MCF 10A (cell line): Measurements from ENCODE around the gene NBPF4. TPM values are rescaled to one million over a fixed set of nuclear protein-coding genes. Genes with fewer than 3 reads are reported as not detected.
A peak's percentile ranks its signal among the peaks of the same experiment; 100 is the strongest.
"Not testable (repeated sequence)": the region's sequence is repeated elsewhere in the genome, so short reads cannot be mapped to it uniquely, and the experiment has no call there.

Experiments
- BruUV-seq: library from RNA; stranded (reverse); fragments of 400-500 nt; replicated peaks from 2 replicates; lab custom pipeline; 2021; lab: Mats Ljungman, UMichigan
- CTCF ChIA-PET: fragments of 300-600 bp; sonication (Branson Sonifier 250); formaldehyde crosslinking; extraction: SDS; loops from one replicate; lab custom pipeline; 2021; ENCODE audit warnings: antibody characterized with exemption, inconsistent platforms; lab: Yijun Ruan, JAX
- POLR2A ChIA-PET: fragments of 300-600, 350-650 bp; sonication (Branson Sonifier 250); formaldehyde crosslinking; extraction: SDS; loops from one replicate; lab custom pipeline; 2020; ENCODE audit warnings: antibody characterized with exemption, inconsistent platforms; lab: Yijun Ruan, JAX
- DNase-seq: peaks from one replicate; pipeline ENCODE4 v3.0.0-alpha.2; 2018; ENCODE audit not compliant: unreplicated experiment
- H3K27ac Mint-ChIP-seq: one replicate; pipeline ENCODE4 v1.8.0; 2022; ENCODE audit warnings: mild to moderate bottlenecking, low read depth, mixed read lengths; ENCODE audit not compliant: unreplicated experiment
- H3K27me3 Mint-ChIP-seq: one replicate; pipeline ENCODE4 v1.8.0; 2022; ENCODE audit warnings: mixed read lengths; ENCODE audit not compliant: insufficient read depth, unreplicated experiment
- H3K36me3 Mint-ChIP-seq: one replicate; pipeline ENCODE4 v1.8.0; 2022; ENCODE audit warnings: mild to moderate bottlenecking, moderate library complexity, mixed read lengths; ENCODE audit not compliant: insufficient read depth, unreplicated experiment
- H3K4me1 Mint-ChIP-seq: one replicate; pipeline ENCODE4 v1.8.0; 2022; ENCODE audit warnings: mixed read lengths; ENCODE audit not compliant: insufficient read depth, unreplicated experiment
- H3K4me3 Mint-ChIP-seq: one replicate; pipeline ENCODE4 v1.8.0; 2022; ENCODE audit warnings: mild to moderate bottlenecking, moderate library complexity, mixed read lengths; ENCODE audit not compliant: unreplicated experiment
- H3K9me3 Mint-ChIP-seq: one replicate; pipeline ENCODE4 v1.8.0; 2022; ENCODE audit warnings: mixed read lengths; ENCODE audit not compliant: unreplicated experiment
- CTCF ChIP-seq: fragments of 200-600 bp; IDR thresholded peaks from one replicate; pipeline ENCODE4 v1.8.0; 2022; ENCODE audit warnings: antibody characterized with exemption, mild to moderate bottlenecking; ENCODE audit not compliant: unreplicated experiment
- intact Hi-C: fragments of 100-400 bp; cut with micrococcal nuclease; formaldehyde crosslinking; loops from 2 replicates; pipeline ENCODE4 v1.14.1; 2022
- total RNA-seq: library from RNA; stranded (reverse); gene quantifications from 2 replicates; pipeline ENCODE4 v1.2.3, GENCODE V29; 2022

The NBPF4 gene
- total RNA-seq, 1 experiment from 2014 or later, result not detected

GRCh38 chr1:108216028-108216890 is 27.6 kb downstream of the NBPF4 start:
- POLR2A ChIA-PET, BruUV-seq, H3K4me1 Mint-ChIP-seq, intact Hi-C loops, DNase-seq, H3K27ac Mint-ChIP-seq, H3K36me3 Mint-ChIP-seq, H3K9me3 Mint-ChIP-seq, H3K4me3 Mint-ChIP-seq: not testable (repeated sequence)
- peaks cover 19% of the 10 kb centered on the region for H3K27me3 Mint-ChIP-seq
- CTCF ChIA-PET, result interaction anchor here (0.6 to 0.7 kb wide), 2 partner anchors 259 to 403 kb away, joined by 3 to 5 read pairs; no protein-coding TSS in a partner anchor

- peaks cover 33% of the 10 kb centered on the region for H3K27me3 Mint-ChIP-seq
- H3K27ac Mint-ChIP-seq, BruUV-seq, intact Hi-C loops, H3K4me3 Mint-ChIP-seq, H3K36me3 Mint-ChIP-seq, H3K4me1 Mint-ChIP-seq, H3K9me3 Mint-ChIP-seq: not testable (repeated sequence)
- peak; percentile 30 for DNase-seq
- CTCF ChIA-PET, result interaction anchor here (0.6 kb wide), 1 partner anchor 1891 kb away, joined by 3 read pairs; no protein-coding TSS in a partner anchor
- TF ChIP-seq CTCF, result peak; percentile 29
- POLR2A ChIA-PET, result interaction anchor here (1.3 kb wide), 1 partner anchor 15 kb away, joined by 4 read pairs; the partner anchor contains the start of gene SLC25A24
These were observed 29.0 kb downstream of the NBPF4 start for GRCh38 chr1:108214641-108215465.

GRCh38 chr1:108211014-108211413 is 32.9 kb downstream of the NBPF4 start:
- intact Hi-C loops, result no loop called here
- ChIA-PET POLR2A (interaction anchor here (2.7 kb wide), 1 partner anchor 11 kb away, joined by 12 read pairs; the partner anchor contains the start of gene SLC25A24), CTCF (interaction anchor here (0.9 to 1.4 kb wide), 4 partner anchors 9 to 433 kb away, joined by 3 to 4 read pairs (median 4); no protein-coding TSS in a partner anchor)
- DNase-seq, result no peak
- H3K27ac Mint-ChIP-seq, result no peak overlapping the region
- H3K9me3 Mint-ChIP-seq, result no peaks in the 10 kb centered on the region
- no peak overlapping the region for H3K4me3 Mint-ChIP-seq
- no peaks in the 10 kb centered on the region for H3K4me1 Mint-ChIP-seq
- peaks cover 7% of the 10 kb centered on the region for H3K36me3 Mint-ChIP-seq
- peaks cover 64% of the 10 kb centered on the region for H3K27me3 Mint-ChIP-seq
- no peak for TF ChIP-seq CTCF
- no TSS peak for BruUV-seq

GRCh38 chr1:108209456-108210108 is 34.3 kb downstream of the NBPF4 start:
- Mint-ChIP-seq H3K36me3 (peaks cover 7% of the 10 kb centered on the region), H3K9me3 (no peaks in the 10 kb centered on the region), H3K27me3 (peaks cover 67% of the 10 kb centered on the region), H3K4me1 (no peaks in the 10 kb centered on the region), H3K27ac (no peak overlapping the region), H3K4me3 (no peak overlapping the region)
- DNase-seq, result no peak
- ChIA-PET POLR2A (no interaction called here), CTCF (interaction anchor here (0.6 to 1.1 kb wide), 2 partner anchors 9 to 350 kb away, joined by 3 to 4 read pairs; partner anchors contain the start of gene EEIG2)
- BruUV-seq, result no TSS peak
- TF ChIP-seq CTCF, result no peak
- intact Hi-C loops, result loop anchor here (10.0 kb wide), 2 partner anchors 335 to 425 kb away; no protein-coding TSS in a partner anchor
